Kidney epithelial cell (primary cell): ENCODE measurements around the gene ANKFN1. TPM values are rescaled to one million over a fixed set of nuclear protein-coding genes. Genes with fewer than 3 reads are reported as not detected.
A peak's percentile ranks its signal among the peaks of the same experiment; 100 is the strongest.

Experiments used
- DNase-seq: peaks from one replicate; pipeline ENCODE4 v3.0.0-alpha.2; 2010; ENCODE audit warnings: low read depth
- H3K27me3 ChIP-seq: 2 replicates; pipeline ENCODE4 v1.6.0; 2011; ENCODE audit warnings: low read length; ENCODE audit not compliant: control insufficient read depth, insufficient read depth
- H3K36me3 ChIP-seq: 2 replicates; pipeline ENCODE4 v1.5.1; 2011; ENCODE audit warnings: low read length; ENCODE audit not compliant: control insufficient read depth, insufficient read depth
- H3K4me3 ChIP-seq: 2 replicates; pipeline ENCODE4 v1.5.1; 2011; ENCODE audit warnings: low read depth, mild to moderate bottlenecking, control low read depth, low read length
- total RNA-seq: library from RNA; depleted of rRNA; stranded (reverse); fragments of >200 nt; gene quantifications from 2 replicates; pipeline ENCODE4 v1.2.3, GENCODE V29; 2015
- TF ChIP-seq, protein P1 (sequence below): IDR thresholded peaks from 2 replicates; pipeline ENCODE4 v1.5.1; 2011; ENCODE audit warnings: mild to moderate bottlenecking, moderate library complexity, low read length, control low read depth, inconsistent platforms; ENCODE audit not compliant: insufficient read depth, poor library complexity, severe bottlenecking

ANKFN1 gene
- total RNA-seq, 1 donor from 2014 or later = not detected

DNA sequence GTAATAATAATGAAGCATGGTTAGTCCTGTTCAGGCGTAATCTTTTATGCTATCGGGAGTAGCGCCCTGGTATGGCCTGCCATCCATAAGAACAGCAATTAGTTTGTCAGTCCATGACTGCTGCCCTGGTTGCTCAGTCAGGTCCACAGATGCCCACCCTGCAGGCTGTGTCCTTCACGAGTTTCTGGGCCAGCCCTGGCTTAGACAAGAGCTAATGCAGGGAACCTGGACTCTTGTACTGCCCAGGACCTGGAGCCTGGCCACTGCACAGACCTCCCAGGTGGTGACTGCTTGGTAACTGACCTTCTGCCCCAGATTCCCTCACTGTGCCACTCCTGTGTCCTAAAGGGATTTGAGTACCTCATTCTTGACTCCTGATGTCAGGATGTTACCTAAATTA, 279.2 kb downstream of the ANKFN1 start:
- TF ChIP-seq, protein P1, sequence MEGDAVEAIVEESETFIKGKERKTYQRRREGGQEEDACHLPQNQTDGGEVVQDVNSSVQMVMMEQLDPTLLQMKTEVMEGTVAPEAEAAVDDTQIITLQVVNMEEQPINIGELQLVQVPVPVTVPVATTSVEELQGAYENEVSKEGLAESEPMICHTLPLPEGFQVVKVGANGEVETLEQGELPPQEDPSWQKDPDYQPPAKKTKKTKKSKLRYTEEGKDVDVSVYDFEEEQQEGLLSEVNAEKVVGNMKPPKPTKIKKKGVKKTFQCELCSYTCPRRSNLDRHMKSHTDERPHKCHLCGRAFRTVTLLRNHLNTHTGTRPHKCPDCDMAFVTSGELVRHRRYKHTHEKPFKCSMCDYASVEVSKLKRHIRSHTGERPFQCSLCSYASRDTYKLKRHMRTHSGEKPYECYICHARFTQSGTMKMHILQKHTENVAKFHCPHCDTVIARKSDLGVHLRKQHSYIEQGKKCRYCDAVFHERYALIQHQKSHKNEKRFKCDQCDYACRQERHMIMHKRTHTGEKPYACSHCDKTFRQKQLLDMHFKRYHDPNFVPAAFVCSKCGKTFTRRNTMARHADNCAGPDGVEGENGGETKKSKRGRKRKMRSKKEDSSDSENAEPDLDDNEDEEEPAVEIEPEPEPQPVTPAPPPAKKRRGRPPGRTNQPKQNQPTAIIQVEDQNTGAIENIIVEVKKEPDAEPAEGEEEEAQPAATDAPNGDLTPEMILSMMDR = no peak
- H3K36me3 ChIP-seq = no peaks in the 10 kb centered on the region
- H3K4me3 ChIP-seq = no peak overlapping the region
- no peaks in the 10 kb centered on the region for H3K27me3 ChIP-seq
- no peak for DNase-seq

DNA sequence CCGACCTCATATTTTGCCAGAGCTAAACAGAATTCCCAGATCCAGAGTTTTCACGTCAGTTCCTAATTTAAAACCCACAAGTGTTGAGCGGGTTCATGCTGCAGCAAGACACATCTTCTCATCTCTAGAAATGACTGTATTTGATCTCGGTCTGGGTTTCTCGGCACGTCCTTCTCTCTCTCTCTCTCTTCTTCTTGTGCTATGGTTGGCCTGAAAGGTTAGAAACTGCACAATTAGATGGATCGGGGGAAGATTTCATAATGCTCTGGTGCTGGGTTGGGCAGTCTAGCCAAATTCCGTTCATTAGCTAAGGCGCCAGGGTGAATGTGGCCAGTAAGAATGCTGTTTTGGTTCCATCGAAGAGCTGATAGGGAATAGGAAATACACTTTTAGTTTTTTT, 281.3 kb downstream of the ANKFN1 start:
- no peak for DNase-seq
- TF ChIP-seq, protein P1 = no peak
- Histone ChIP-seq H3K36me3 (no peaks in the 10 kb centered on the region), H3K4me3 (no peak overlapping the region), H3K27me3 (no peaks in the 10 kb centered on the region)

- DNase-seq = no peak
- Histone ChIP-seq H3K36me3 (no peaks in the 10 kb centered on the region), H3K27me3 (no peaks in the 10 kb centered on the region), H3K4me3 (no peak overlapping the region)
- TF ChIP-seq, protein P1 = no peak
These were observed 282.9 kb downstream of the ANKFN1 start for GRCh38 chr17:56436142-56436541.

GRCh38 chr17:56440419-56440818, 287.1 kb downstream of the ANKFN1 start:
- H3K4me3 ChIP-seq = no peak overlapping the region
- H3K36me3 ChIP-seq = no peaks in the 10 kb centered on the region
- no peaks in the 10 kb centered on the region for H3K27me3 ChIP-seq
- TF ChIP-seq, protein P1 = no peak
- DNase-seq = no peak

DNA sequence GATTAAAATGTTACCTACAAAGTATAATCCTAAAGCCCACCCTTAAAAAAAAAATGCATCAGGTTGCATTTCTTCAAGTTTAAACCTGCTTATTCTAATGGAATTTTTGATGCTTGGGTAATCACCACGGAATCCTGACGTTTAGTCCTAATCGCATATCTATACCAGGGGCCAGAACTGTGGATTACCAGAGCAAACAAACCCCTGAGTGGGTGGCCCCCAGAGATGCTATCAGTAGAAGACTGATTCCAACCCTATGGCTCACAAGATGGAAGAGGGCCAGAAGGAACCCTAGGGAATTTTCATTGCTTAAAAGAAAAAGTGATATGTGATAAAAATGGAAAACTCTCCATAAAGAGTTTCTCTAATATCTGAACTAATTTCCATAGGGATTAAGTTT, 288.0 kb downstream of the ANKFN1 start:
- Histone ChIP-seq H3K4me3 (no peak overlapping the region), H3K36me3 (no peaks in the 10 kb centered on the region), H3K27me3 (no peaks in the 10 kb centered on the region)
- peak; percentile 7 for DNase-seq
- TF ChIP-seq, protein P1 = no peak

- H3K4me3 ChIP-seq = no peak overlapping the region
- TF ChIP-seq, protein P1 = no peak
- no peaks in the 10 kb centered on the region for H3K36me3 ChIP-seq
- no peaks in the 10 kb centered on the region for H3K27me3 ChIP-seq
- no peak for DNase-seq
These were observed 292.6 kb downstream of the ANKFN1 start for GRCh38 chr17:56445692-56446411.
